Breast epithelium (tissue), 4 donors: Measurements from ENCODE around the gene SCGB1C1. TPM values are rescaled to one million over a fixed set of nuclear protein-coding genes. Genes with fewer than 3 reads are reported as not detected.

ENCODE experiments used
- DNase-seq, 2 donors: peaks; one replicate each; pipeline ENCODE4 v3.0.0-alpha.2; 2019; ENCODE audit warnings: low spot score in 2 of 2
- H3K27ac ChIP-seq, 2 donors: fragments of 200-600 bp; sonication (generic) in 1 of 2; one replicate each; pipeline ENCODE4 v1.5.1; 2016 to 2019; ENCODE audit warnings: mild to moderate bottlenecking in 1 of 2
- H3K27me3 ChIP-seq, 2 donors: fragments of 200-600 bp; sonication (generic) in 1 of 2; one replicate each; pipeline versions ENCODE4 v1.5.1 to v1.6.0; 2017 to 2019; ENCODE audit warnings: control low read depth in 1 of 2, mild to moderate bottlenecking in 1 of 2
- H3K36me3 ChIP-seq: fragments of 200-600 bp; one replicate; pipeline ENCODE4 v1.5.1; 2019
- H3K4me1 ChIP-seq, 2 donors: fragments of 200-600 bp; sonication (generic); one replicate each; pipeline ENCODE4 v1.5.1; 2016 to 2019; ENCODE audit warnings: control low read depth in 1 of 2
- H3K4me3 ChIP-seq, 3 donors: fragments of 200-600 bp; sonication (generic); 1 replicate in 2 of 3; 2 replicates in 1 of 3; pipeline ENCODE4 v1.5.1; 2016 to 2019; ENCODE audit warnings: mild to moderate bottlenecking in 3 of 3, moderate library complexity in 2 of 3
- H3K9me3 ChIP-seq, 2 donors: fragments of 200-600 bp; sonication (generic) in 1 of 2; one replicate each; pipeline ENCODE4 v1.5.1; 2016 to 2019; ENCODE audit warnings: control low read depth in 1 of 2
- POLR2A ChIP-seq: fragments of 450-650 bp; IDR thresholded peaks from one replicate; pipeline ENCODE4 v1.6.1; 2016; ENCODE audit warnings: antibody characterized with exemption, mild to moderate bottlenecking, moderate library complexity
- POLR2AphosphoS5 ChIP-seq, 3 donors: sonication (generic); formaldehyde crosslinking; IDR thresholded peaks; one replicate each; pipeline ENCODE4 v1.6.1; 2017; ENCODE audit warnings: antibody characterized with exemption in 3 of 3
- intact Hi-C: fragments of 100-400 bp; cut with DNase I; formaldehyde crosslinking; loops from one replicate; pipeline ENCODE4 v1.15.1; 2023; ENCODE audit warnings: low total_unique reads
- total RNA-seq, 3 donors: library from RNA; depleted of rRNA; stranded (reverse); fragments of >200 nt; gene quantifications; one replicate each; pipeline ENCODE4 v1.1.0, GENCODE V29; 2016
- TF ChIP-seq, protein P1 (sequence below), 3 donors: fragments of 450-650 bp; IDR thresholded peaks; one replicate each; pipeline ENCODE4 v1.5.1; 2016 to 2017; ENCODE audit warnings: antibody characterized with exemption in 3 of 3, mild to moderate bottlenecking in 3 of 3, moderate library complexity in 3 of 3

Gene SCGB1C1
- total RNA-seq, 3 donors from 2014 or later: not detected

- no peaks in the 10 kb centered on the region for H3K9me3 ChIP-seq
- intact Hi-C loops: no loop called here
- no peaks in the 10 kb centered on the region for H3K27me3 ChIP-seq
- H3K27ac ChIP-seq: no peak overlapping the region
- peak in 1 of 2 donors; percentile 15 for DNase-seq
- no peak overlapping the region for H3K4me3 ChIP-seq
- no peaks in the 10 kb centered on the region for H3K4me1 ChIP-seq
- TF ChIP-seq POLR2AphosphoS5 (IDR thresholded peaks at IDR 0.05) (no peak), POLR2A (no peak)
- TF ChIP-seq, protein P1, sequence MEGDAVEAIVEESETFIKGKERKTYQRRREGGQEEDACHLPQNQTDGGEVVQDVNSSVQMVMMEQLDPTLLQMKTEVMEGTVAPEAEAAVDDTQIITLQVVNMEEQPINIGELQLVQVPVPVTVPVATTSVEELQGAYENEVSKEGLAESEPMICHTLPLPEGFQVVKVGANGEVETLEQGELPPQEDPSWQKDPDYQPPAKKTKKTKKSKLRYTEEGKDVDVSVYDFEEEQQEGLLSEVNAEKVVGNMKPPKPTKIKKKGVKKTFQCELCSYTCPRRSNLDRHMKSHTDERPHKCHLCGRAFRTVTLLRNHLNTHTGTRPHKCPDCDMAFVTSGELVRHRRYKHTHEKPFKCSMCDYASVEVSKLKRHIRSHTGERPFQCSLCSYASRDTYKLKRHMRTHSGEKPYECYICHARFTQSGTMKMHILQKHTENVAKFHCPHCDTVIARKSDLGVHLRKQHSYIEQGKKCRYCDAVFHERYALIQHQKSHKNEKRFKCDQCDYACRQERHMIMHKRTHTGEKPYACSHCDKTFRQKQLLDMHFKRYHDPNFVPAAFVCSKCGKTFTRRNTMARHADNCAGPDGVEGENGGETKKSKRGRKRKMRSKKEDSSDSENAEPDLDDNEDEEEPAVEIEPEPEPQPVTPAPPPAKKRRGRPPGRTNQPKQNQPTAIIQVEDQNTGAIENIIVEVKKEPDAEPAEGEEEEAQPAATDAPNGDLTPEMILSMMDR (IDR thresholded peaks at IDR 0.05): no peak
- no peaks in the 10 kb centered on the region for H3K36me3 ChIP-seq
Measured at GRCh38 chr11:197741-198235, 4.9 kb downstream of the SCGB1C1 start.

DNA sequence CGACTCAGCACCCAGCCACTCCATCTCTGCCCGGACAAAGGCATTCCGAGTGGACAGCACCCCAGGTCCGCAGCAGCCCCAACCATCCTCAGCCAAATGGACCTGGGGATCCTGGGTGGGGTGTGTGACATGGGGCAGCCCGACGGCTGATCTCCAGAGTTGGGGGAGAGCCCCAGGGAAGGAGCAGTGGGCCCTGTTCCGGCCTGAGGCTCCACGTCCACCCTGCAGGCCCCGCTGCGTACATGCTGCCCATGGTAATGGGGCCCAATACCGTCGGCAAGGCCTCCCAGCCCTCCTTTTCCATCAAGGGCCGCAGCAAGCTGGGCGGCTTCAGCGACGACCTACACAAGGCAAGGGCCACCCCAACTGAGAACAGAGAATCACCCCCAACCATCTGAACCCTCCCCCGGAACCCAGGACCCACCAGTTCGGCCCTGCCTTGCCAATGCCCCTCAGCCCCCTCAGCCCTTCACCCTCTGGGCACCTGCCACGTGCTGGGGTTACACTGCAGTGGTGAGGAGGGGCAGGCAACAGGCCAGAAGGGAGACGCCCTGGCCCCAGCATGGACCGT lies 5.4 kb downstream of the SCGB1C1 start:
- no peak for TF ChIP-seq POLR2AphosphoS5 (IDR thresholded peaks at IDR 0.05)
- TF ChIP-seq, protein P1 (IDR thresholded peaks at IDR 0.05): no peak
- TF ChIP-seq POLR2A: no peak
- no peak overlapping the region for H3K4me3 ChIP-seq
- no peaks in the 10 kb centered on the region for H3K27me3 ChIP-seq
- intact Hi-C loops: no loop called here
- H3K36me3 ChIP-seq: no peaks in the 10 kb centered on the region
- no peaks in the 10 kb centered on the region for H3K4me1 ChIP-seq
- H3K27ac ChIP-seq: no peak overlapping the region
- no peak for DNase-seq
- no peaks in the 10 kb centered on the region for H3K9me3 ChIP-seq

DNA sequence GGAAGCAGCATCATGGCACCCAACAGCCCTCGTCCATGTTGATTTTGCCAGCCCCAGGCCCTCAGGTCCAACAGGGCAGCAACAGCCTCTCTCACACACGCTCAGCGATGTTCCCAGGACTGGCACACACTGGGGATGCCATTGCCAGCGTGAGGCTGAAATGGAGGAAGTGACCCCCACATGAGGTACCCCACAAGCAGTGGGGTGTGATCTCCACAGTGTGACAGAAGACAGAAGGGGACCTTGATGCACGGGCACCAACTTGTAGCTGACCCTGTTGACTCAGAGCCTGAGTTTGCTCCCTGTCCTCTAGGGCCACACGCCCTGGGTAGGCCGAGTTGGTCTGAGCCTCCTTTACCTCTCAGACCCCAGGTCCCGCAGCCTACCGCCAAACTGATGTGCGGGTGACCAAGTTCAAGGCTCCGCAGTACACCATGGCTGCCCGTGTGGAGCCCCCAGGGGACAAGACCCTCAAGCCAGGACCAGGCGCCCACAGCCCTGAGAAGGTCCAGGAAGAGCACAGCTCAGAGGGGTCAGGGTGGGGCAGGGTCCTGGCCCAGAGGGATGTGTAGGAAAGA lies 6.2 kb downstream of the SCGB1C1 start:
- H3K4me1 ChIP-seq: no peaks in the 10 kb centered on the region
- no peaks in the 10 kb centered on the region for H3K9me3 ChIP-seq
- H3K27me3 ChIP-seq: no peaks in the 10 kb centered on the region
- intact Hi-C loops: no loop called here
- H3K36me3 ChIP-seq: no peaks in the 10 kb centered on the region
- DNase-seq: no peak
- H3K27ac ChIP-seq: no peak overlapping the region
- TF ChIP-seq, protein P1 (IDR thresholded peaks at IDR 0.05): no peak
- TF ChIP-seq POLR2AphosphoS5 (IDR thresholded peaks at IDR 0.05) (no peak), POLR2A (no peak)
- no peak overlapping the region for H3K4me3 ChIP-seq

DNA sequence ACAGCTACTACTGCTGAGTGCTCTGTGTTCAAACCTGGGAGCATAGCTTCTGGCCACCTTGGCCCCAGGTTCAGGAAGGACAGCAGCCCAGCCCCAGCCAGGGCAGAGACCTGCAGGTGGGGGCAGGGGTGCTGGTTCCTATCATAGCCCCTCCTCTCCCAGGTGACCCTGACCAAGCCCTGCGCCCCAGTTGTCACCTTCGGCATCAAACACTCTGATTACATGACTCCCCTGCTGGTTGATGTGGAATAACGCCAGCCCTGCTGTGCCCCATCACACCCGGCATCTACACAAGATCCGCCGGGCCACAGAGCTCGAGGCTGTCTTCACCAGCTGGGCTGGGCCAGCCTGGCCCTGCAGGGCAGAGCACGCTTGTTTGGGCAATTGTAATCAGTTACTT lies 6.9 kb downstream of the SCGB1C1 start:
- Histone ChIP-seq H3K36me3 (no peaks in the 10 kb centered on the region), H3K9me3 (no peaks in the 10 kb centered on the region), H3K4me3 (no peak overlapping the region), H3K4me1 (no peaks in the 10 kb centered on the region), H3K27me3 (no peaks in the 10 kb centered on the region), H3K27ac (no peak overlapping the region)
- intact Hi-C loops: no loop called here
- TF ChIP-seq POLR2A: no peak
- no peak for TF ChIP-seq POLR2AphosphoS5 (IDR thresholded peaks at IDR 0.05)
- TF ChIP-seq, protein P1 (IDR thresholded peaks at IDR 0.05): no peak
- peak in 1 of 2 donors; percentile 15 for DNase-seq

DNA sequence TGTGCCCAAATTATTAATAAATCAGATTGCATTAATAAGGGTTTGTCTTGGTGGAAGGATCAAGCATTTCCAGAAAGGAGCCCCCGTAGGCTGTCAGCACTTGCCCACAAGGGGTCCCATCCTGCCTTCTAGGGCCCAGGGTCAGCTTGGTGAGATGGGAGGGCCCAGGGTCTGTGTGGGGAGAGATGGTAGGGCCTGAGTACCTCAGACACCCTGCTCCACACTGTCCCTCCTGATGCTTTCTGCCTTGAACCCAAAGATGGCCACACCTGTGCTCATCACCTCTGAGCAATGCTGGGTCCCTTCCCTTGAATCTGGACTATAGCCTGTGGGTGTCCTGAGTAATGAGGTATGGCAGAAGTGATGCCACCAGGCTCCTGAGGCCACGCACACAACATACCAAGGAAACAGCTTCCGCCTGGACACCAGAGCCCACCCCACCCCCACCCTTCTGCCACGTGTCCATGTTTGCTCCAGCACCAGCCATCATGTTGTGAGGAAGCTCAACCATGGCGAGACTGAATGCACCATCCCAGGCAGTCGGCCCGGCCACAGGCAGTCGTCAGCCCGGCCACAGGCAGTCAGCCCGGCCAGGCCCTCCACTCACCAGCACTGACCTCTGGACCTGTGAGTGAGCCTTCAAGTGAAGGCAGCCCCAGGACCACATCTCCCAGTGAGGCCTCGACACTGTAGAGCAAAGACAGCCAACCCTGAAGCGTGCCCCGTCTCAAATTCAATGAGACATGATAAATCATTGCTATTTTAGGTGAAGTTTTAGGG lies 7.5 kb downstream of the SCGB1C1 start:
- H3K9me3 ChIP-seq: no peaks in the 10 kb centered on the region
- no peak overlapping the region for H3K27ac ChIP-seq
- DNase-seq: no peak
- TF ChIP-seq POLR2AphosphoS5 (IDR thresholded peaks at IDR 0.05): no peak
- TF ChIP-seq, protein P1 (IDR thresholded peaks at IDR 0.05): no peak
- no peaks in the 10 kb centered on the region for H3K27me3 ChIP-seq
- H3K4me3 ChIP-seq: no peak overlapping the region
- intact Hi-C loops: no loop called here
- H3K4me1 ChIP-seq: peaks cover 1% of the 10 kb centered on the region in 2 donors
- H3K36me3 ChIP-seq: no peaks in the 10 kb centered on the region
